ENCODE measurements around the gene BRD8.

DNA sequence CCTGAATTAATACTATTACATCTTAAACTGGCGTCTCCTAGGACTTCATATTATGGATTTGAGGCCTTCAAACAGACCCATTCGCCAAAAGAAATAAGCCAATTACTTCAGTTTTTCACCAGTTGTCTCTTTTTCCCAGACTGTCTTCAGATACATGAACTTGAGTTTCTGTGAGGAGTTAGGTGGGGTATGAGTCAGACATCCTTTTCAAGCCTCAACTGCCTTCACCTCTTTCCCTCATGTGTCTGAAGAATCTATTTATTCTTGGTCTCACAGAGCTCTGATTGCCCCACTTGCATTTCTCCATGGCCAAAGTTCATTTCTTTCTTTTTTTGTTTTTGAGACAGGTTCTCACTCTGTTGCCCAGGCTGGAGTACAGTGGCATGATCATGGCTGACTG is 82.1 kb downstream of the BRD8 start:
- TF ChIP-seq POLR2A (IDR thresholded peaks at IDR 0.05): no peak
- TF ChIP-seq, protein P1, sequence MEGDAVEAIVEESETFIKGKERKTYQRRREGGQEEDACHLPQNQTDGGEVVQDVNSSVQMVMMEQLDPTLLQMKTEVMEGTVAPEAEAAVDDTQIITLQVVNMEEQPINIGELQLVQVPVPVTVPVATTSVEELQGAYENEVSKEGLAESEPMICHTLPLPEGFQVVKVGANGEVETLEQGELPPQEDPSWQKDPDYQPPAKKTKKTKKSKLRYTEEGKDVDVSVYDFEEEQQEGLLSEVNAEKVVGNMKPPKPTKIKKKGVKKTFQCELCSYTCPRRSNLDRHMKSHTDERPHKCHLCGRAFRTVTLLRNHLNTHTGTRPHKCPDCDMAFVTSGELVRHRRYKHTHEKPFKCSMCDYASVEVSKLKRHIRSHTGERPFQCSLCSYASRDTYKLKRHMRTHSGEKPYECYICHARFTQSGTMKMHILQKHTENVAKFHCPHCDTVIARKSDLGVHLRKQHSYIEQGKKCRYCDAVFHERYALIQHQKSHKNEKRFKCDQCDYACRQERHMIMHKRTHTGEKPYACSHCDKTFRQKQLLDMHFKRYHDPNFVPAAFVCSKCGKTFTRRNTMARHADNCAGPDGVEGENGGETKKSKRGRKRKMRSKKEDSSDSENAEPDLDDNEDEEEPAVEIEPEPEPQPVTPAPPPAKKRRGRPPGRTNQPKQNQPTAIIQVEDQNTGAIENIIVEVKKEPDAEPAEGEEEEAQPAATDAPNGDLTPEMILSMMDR (IDR thresholded peaks at IDR 0.05): no peak

All from stomach (tissue), 4 donors.